T-helper 2 cell (primary cell): ENCODE data around the gene MICAL2.

Source experiments
- DNase-seq, 5 experiments: peaks; one replicate each; pipeline versions ENCODE4 v3.0.0 to v3.0.0-alpha.2; 2012 to 2022

Gene MICAL2

DNA sequence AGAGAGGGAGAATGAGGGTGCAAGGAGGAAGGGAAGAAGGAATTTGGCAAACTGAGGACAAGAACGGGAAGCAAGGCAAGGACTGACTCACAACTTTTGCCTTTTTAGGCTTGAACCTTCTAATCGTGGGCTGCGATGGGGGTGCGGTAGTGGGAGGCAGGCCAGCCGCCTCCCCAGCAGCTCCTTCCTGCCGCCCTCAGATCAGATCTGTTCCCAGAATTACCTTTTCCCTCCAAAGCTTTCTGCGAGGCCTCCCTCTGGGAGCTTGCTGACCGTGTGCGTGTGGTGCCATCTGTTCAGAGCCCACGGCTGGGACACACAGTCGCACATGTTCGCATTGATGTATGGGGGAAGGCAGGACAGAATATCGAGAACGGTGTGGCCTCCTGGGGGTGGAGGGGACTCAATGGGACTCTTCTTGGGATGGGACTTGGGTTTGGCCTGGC is 180.1 kb downstream of the MICAL2 start:
- no peak for DNase-seq

DNA sequence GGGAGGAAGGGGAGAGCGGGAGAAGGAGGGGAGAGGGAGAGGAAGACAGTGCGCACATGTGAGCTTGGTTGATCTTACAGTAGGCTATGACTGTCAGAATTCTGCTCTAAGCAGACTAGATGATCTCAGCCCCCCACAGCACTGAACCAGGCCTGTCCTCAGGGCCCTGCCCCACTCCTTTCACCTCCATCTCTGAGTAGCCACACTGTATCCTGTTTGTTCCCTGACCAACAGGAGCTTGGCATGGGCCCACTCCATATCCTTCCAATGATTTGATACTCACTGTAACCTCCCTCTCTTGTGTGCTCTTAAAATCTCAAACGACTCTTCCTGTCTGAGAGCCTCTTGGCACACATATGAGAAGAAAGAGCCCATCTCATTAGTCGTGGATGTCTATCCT is 180.9 kb downstream of the MICAL2 start:
- no peak for DNase-seq

DNA sequence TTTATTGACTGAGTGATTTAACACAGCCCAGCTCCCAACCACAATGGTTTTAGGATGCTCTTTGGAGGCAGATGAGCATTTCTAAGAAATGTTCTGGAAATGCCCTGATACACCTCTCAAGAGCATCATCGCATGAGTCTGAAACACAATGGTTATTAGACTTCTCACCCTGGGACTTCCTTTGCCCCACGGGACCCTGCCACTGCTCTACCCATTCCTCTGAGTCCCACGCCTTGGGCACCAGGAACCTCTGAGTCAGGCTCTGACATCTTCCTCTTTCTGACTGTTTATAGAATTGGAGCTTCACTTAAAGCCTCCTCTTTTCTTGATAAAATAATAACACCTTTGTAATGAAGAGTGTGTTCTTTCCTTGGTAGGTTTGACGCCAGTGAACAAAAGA is 181.4 kb downstream of the MICAL2 start:
- no peak for DNase-seq

DNA sequence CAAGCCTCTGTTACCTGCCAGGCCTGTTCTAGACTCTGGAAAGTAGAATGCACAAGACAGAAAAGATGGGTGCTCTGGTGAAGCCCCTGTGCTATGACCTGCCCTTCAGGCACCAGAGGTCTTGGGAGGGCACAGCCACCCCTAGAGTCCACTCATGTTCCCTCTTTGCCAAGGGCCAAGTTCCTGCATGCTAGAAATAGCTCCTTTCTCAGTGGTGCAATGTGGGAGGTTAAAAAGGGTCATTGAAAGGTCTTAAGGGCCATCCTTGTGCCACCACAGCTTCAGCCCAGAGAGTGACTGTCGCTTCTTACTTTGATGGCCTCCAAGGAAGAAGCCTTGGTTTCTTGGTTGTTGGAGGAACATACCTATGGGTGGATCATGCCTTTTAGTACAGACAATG is 182.4 kb downstream of the MICAL2 start:
- no peak for DNase-seq

DNA sequence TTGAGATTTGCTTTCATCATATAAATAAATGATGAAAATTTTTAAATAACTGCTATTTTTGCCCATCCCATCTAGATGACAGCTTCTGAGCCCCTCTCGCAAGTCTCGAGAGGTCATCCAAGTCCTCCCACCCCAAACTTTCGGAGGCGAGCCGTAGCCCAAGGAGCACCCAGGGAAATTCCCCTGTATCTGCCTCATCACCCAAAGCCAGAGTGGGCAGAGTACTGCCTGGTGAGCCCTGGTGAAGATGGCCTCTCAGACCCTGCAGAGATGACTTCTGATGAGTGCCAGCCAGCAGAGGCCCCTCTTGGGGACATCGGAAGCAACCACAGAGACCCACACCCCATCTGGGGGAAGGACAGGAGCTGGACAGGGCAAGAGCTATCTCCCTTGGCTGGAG is 183.1 kb downstream of the MICAL2 start:
- DNase-seq, result no peak

DNA sequence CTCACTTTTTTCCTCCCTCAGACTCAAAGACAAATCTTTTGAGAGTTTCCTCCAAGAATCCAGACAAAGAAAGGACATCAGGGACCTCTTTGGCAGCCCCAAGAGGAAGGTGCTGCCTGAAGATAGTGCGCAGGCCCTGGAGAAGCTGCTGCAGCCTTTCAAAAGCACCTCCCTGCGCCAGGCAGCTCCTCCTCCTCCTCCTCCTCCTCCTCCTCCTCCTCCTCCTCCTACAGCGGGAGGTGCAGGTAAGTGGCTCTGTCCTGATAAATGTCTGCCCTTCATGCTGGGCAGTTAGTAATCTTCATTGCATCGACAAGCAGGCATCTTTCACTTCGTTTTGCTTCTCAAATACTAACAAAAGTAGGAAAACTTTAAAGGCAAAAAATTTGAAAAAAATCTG is 184.2 kb downstream of the MICAL2 start:
- DNase-seq, result no peak

DNA sequence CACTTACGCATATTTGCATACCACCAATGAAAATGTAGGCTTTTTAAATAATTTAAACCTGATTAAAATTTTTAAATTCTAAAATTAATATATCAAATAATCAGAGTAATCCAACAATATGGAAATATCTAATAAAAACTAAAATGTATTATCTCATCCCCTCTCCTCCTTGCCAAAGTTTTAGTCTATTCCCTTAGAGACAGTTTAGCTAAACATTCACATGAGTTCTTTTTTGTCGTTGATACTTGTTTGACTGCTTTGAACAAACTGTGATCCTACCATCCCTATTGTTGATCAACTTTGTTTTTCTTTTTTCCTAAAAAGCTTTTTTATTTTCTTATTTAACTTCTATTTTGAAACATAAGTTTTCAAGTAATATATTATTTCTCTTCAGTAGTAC is 185.6 kb downstream of the MICAL2 start:
- no peak for DNase-seq

DNA sequence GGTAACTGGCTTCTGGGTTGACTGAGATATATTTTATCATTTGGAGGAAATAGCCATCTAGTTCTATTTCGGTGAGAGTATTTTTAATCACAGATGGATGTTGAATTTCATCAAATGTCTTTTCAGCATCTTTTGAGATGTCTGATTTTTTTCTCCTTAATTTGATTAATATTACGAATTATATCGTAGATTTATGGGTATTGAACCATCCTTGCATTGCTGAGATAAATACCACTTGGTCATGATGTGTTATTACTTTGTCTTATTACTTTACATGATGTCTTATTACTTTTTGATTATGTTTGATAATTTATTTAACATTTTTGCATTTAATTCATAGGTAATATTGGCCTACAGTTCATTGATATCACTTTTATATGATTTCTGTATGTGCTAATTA is 188.2 kb downstream of the MICAL2 start:
- no peak for DNase-seq

DNA sequence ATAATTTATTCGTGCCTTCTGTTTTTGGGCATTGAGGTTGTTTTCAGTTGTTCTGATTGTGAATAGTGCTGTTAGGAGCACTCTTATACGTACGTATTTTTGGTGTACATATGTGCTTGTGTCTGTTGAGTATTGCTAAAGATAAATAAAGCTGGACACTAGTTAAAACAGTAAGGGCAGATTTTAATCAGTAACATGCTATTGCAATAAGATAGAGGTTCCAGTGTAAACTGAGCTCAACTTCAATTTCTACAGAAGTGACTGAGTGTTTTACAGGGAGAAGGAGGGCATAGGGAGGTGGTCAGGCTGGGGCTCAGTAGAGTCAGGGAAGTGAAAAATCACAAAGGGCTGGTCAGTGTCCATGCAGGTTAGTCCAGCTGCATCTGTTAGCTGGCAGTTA is 191.0 kb downstream of the MICAL2 start:
- DNase-seq, result no peak

DNA sequence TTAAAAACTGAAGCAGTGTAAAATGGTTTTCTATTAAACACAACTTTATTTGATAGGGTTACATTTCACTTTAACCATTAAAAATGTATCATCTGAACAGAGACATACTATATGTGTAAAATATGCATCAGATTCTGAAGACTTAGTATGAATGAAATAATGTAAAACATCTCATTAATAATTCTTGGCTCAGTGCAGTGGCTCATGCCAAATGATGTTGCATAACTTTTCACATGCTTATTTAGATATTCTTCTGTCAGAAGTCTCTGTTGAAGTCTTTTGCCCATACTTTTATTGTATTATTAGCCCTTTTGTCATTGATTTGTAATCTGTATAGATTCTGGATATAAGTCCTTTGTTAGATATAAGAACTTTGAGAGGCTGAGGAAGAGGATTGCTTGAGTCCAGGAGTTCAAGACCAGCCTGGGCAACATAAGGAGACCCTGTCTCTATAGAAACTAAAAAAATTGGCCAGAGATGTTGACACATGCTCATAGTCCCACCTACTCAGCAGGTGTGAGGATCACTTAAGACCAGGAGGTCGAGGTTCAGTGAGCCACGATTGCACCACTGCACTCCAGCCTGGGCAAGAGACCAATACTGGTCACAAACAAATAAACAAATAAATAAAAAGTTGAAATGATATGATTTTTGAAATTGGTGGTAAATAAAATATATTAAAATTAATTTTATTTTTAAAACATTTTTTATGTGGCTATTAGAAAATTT is 193.2 kb downstream of the MICAL2 start:
- no peak for DNase-seq

DNA sequence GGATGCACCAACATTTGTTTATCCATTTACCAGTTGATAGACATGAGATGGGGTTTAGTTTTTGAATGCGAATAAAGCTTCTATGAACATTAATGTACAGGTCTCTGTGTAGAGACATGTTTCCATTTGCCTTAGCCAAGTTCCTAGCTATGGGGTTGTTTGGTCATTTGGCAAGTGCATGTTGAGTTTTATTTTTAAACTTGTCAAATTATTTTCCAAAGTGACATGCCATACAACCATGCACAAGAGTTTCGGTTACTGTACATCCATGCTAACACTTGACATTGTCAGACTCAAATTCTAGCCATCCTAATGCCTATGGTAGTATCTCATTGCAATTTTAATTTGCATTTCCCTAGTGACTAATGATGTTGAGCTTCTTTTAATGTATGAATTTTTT is 196.4 kb downstream of the MICAL2 start:
- no peak for DNase-seq

DNA sequence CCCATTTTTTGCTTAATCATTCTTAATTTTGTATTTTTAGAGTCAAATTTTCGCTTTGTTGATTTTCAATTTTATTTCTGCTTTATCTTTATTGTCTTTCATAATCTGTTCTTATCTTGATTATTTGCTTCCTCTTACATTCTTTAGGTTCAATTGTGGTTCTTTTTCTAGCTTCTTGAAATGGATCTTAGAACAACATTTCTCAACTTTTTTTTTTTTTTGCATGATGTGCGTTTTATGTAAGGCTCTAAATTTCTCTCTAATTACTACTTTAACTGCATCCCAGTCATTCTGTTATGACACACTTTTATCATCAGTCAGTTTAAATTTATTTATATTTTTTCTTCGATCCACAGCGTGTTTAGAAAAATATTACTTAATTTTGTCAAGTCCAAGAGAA is 201.7 kb downstream of the MICAL2 start:
- DNase-seq, result no peak
